Thyroid gland (tissue), 4 donors: ENCODE data around the gene CFL1. TPM values are rescaled to one million over a fixed set of nuclear protein-coding genes. Genes with fewer than 3 reads are reported as not detected.

Source experiments
- DNase-seq, 2 donors: peaks; one replicate each; pipeline ENCODE4 v3.0.0-alpha.2; 2019
- H3K27ac ChIP-seq, 3 donors: fragments of 200-600 bp; sonication (generic); 1 replicate in 2 of 3; 2 replicates in 1 of 3; pipeline ENCODE4 v1.5.1; 2016 to 2019; ENCODE audit warnings: mild to moderate bottlenecking in 1 of 3, moderate library complexity in 1 of 3
- H3K27me3 ChIP-seq: fragments of 200-600 bp; sonication (generic); one replicate; pipeline ENCODE4 v1.5.1; 2019
- H3K36me3 ChIP-seq, 2 donors: fragments of 200-600 bp; sonication (generic); one replicate each; pipeline ENCODE4 v1.5.1; 2016 to 2019
- H3K4me1 ChIP-seq, 2 donors: fragments of 200-600 bp; sonication (generic); one replicate each; pipeline ENCODE4 v1.5.1; 2017 to 2019
- H3K4me3 ChIP-seq, 3 donors: fragments of 200-600 bp; sonication (generic); replicated peaks in 1 of 3; 1 replicate in 2 of 3; 2 replicates in 1 of 3; pipeline ENCODE4 v1.5.1; 2016; ENCODE audit warnings: mild to moderate bottlenecking in 1 of 3
- H3K9me3 ChIP-seq: fragments of 200-600 bp; sonication (generic); one replicate; pipeline ENCODE4 v1.5.1; 2017
- CTCF ChIP-seq, 6 experiments: fragments of 200-600 bp in 3 of 6; fragments of 450-650 bp in 3 of 6; sonication (generic) in 3 of 6; IDR thresholded peaks; one replicate each; pipeline ENCODE4 v1.5.1; 2016 to 2019; ENCODE audit warnings: antibody characterized with exemption in 6 of 6, mild to moderate bottlenecking in 2 of 6, inconsistent platforms in 1 of 6, moderate library complexity in 1 of 6
- POLR2A ChIP-seq, 2 donors: fragments of 450-650 bp; IDR thresholded peaks; one replicate each; pipeline ENCODE4 v1.6.1; 2017; ENCODE audit warnings: antibody characterized with exemption in 2 of 2, mild to moderate bottlenecking in 2 of 2, moderate library complexity in 1 of 2
- whole genome bisulfite sequencing, 2 donors: methylation state at CpG; one replicate each; pipeline ENCODE4 v1.1.5; 2017; 5-methylcytosine and 5-hydroxymethylcytosine counted together
- intact Hi-C: fragments of 100-400 bp; cut with DNase I; formaldehyde crosslinking; loops from one replicate; pipeline ENCODE4 v1.15.1; 2023
- total RNA-seq, 4 donors: library from RNA; depleted of rRNA; stranded (reverse); fragments of >200 nt; gene quantifications; one replicate each; pipeline ENCODE4 v1.2.3, GENCODE V29; 2016

The CFL1 gene
- total RNA-seq, 4 donors from 2014 or later: 330 to 581 (median 494) TPM

- Histone ChIP-seq H3K4me3 (no peak overlapping the region), H3K36me3 (peaks cover 12 to 16% of the 10 kb centered on the region in 2 donors), H3K27me3 (no peaks in the 10 kb centered on the region), H3K4me1 (peaks cover 13 to 14% of the 10 kb centered on the region in 2 donors), H3K9me3 (no peaks in the 10 kb centered on the region), H3K27ac (no peak overlapping the region)
- 87 to 88% methylated on average over 23 to 28 of the region's 28 CpGs for WGBS, 2 donors
- intact Hi-C loops: loop anchor here (5.0 kb wide), 1 partner anchor 83 kb away; no protein-coding TSS in a partner anchor
- DNase-seq: no peak
- TF ChIP-seq POLR2A (IDR thresholded peaks at IDR 0.05) (no peak), CTCF (IDR thresholded peaks at IDR 0.05) (no peak)
These were observed 26.1 kb upstream of the CFL1 start for GRCh38 chr11:65883786-65884715.

- H3K27ac ChIP-seq: no peak overlapping the region
- H3K4me1 ChIP-seq: peaks cover 8 to 9% of the 10 kb centered on the region in 2 donors
- H3K27me3 ChIP-seq: no peaks in the 10 kb centered on the region
- H3K36me3 ChIP-seq: peaks cover 12 to 16% of the 10 kb centered on the region in 2 donors
- TF ChIP-seq POLR2A (IDR thresholded peaks at IDR 0.05) (no peak), CTCF (IDR thresholded peaks at IDR 0.05) (no peak)
- no peak overlapping the region for H3K4me3 ChIP-seq
- no peaks in the 10 kb centered on the region for H3K9me3 ChIP-seq
- intact Hi-C loops: loop anchor here (5.0 kb wide), 1 partner anchor 84 kb away; no protein-coding TSS in a partner anchor
- 94 to 97% methylated on average over 13 of the region's 13 CpGs for WGBS, 2 donors
- no peak for DNase-seq
These were observed 25.2 kb upstream of the CFL1 start for GRCh38 chr11:65883058-65883761.

- WGBS, 2 donors: 86 to 90% methylated on average over 21 to 25 of the region's 30 CpGs
These were observed 24.4 kb upstream of the CFL1 start for GRCh38 chr11:65882120-65883057.

More at GRCh38 chr11:65882120-65883057, 24.4 kb upstream of the CFL1 start:
- intact Hi-C loops: loop anchor here (5.0 kb wide), 1 partner anchor 85 kb away; no protein-coding TSS in a partner anchor
- no peak for TF ChIP-seq POLR2A (IDR thresholded peaks at IDR 0.05)
- TF ChIP-seq CTCF (IDR thresholded peaks at IDR 0.05): no peak
- peaks cover 2 to 4% of the 10 kb centered on the region in 2 donors for H3K4me1 ChIP-seq
- peaks cover 12 to 16% of the 10 kb centered on the region in 2 donors for H3K36me3 ChIP-seq
- DNase-seq: no peak
- no peak overlapping the region for H3K27ac ChIP-seq
- H3K27me3 ChIP-seq: no peaks in the 10 kb centered on the region
- H3K4me3 ChIP-seq: no peak overlapping the region
- no peaks in the 10 kb centered on the region for H3K9me3 ChIP-seq
